ENCODE measurements around the gene MID1.

GRCh38 chrX:10509397-10509796, 111.0 kb downstream of the MID1 start:
- TF ChIP-seq SIN3A (IDR thresholded peaks at IDR 0.05; ENCODE audit: borderline replicate concordance, insufficient read depth, low read length): no peak
- TF ChIP-seq FOXP2 (optimal IDR thresholded peaks at IDR 0.05; ENCODE audit: borderline replicate concordance, extremely low read depth, extremely low read length, insufficient read depth): no peak

All from PFSK-1 (cell line).